ENCODE data around the gene PADI2. TPM values are rescaled to one million over a fixed set of nuclear protein-coding genes. Genes with fewer than 3 reads are reported as not detected.

PADI2 gene
- total and polyA plus RNA-seq, 2 of the 8 experiments (the other 6 are each of a cell fraction or from before 2014, with no cell fraction given) = 1.6 to 7.5 TPM

GRCh38 chr1:17023102-17023501 is 96.1 kb downstream of the PADI2 start (continued):
- no peak for TF ChIP-seq CHD7 (IDR thresholded peaks at IDR 0.05; ENCODE audit: insufficient replicate concordance, low read length)
- no peak for TF ChIP-seq CTBP2 (IDR thresholded peaks at IDR 0.05; ENCODE audit: borderline replicate concordance, insufficient read depth, insufficient read length, low read length)
- TF ChIP-seq TEAD4 (IDR thresholded peaks at IDR 0.05; ENCODE audit: low read depth, low read length) = no peak
- no peak for TF ChIP-seq MAX (IDR thresholded peaks at IDR 0.05)
- no peak for TF ChIP-seq KDM5A (IDR thresholded peaks at IDR 0.05; ENCODE audit: low read length)
- no peak for TF ChIP-seq NANOG (IDR thresholded peaks at IDR 0.05; ENCODE audit: insufficient read depth, low read depth, low read length, poor library complexity, severe bottlenecking)
- TF ChIP-seq CHD1 (IDR thresholded peaks at IDR 0.05; ENCODE audit: low read depth, low read length) = no peak
- TF ChIP-seq SIRT6 (IDR thresholded peaks at IDR 0.05; ENCODE audit: low read length) = no peak
- no peak for TF ChIP-seq CTCF (IDR thresholded peaks at IDR 0.05; ENCODE audit: control extremely low read depth in 1 of 3, insufficient read depth in 1 of 3, low read depth in 1 of 3, low read length in 3 of 3)
